Transverse colon (tissue), 3 donors: ENCODE measurements around the gene DENND2A.

Experiments
- POLR2A ChIP-seq: fragments of 450-650 bp; IDR thresholded peaks from one replicate; pipeline ENCODE4 v1.6.1; 2016; ENCODE audit warnings: antibody characterized with exemption, mild to moderate bottlenecking, moderate library complexity
- TF ChIP-seq, protein P1 (sequence below), 5 experiments: fragments of 200-600 bp in 3 of 5; fragments of 450-650 bp in 2 of 5; sonication (generic) in 3 of 5; IDR thresholded peaks; 1 replicate in 2 of 5; 2 replicates in 3 of 5; pipeline ENCODE4 v1.5.1; 2016 to 2017; ENCODE audit warnings: antibody characterized with exemption in 5 of 5, inconsistent platforms in 3 of 5, mild to moderate bottlenecking in 2 of 5, moderate library complexity in 1 of 5

DNA sequence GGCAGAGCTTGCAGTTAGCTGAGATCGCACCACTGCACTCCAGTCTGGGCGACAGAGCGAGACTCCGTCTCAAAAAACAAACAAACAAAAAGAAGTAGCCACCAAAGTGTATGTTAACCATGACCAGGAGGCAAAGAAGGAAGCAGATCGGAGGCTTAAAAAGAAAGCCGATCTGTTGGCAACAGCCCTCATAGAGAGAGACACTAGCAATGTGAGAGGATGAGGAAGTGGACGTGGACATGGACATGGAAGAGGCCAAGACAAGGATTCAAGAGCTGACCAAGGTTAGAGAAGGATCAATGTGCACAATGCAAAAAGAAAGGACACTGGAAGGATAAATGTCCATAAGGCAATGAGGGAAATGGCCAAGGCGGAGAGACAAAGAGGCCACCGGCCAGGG lies 17.3 kb upstream of the DENND2A start:
- TF ChIP-seq, protein P1, sequence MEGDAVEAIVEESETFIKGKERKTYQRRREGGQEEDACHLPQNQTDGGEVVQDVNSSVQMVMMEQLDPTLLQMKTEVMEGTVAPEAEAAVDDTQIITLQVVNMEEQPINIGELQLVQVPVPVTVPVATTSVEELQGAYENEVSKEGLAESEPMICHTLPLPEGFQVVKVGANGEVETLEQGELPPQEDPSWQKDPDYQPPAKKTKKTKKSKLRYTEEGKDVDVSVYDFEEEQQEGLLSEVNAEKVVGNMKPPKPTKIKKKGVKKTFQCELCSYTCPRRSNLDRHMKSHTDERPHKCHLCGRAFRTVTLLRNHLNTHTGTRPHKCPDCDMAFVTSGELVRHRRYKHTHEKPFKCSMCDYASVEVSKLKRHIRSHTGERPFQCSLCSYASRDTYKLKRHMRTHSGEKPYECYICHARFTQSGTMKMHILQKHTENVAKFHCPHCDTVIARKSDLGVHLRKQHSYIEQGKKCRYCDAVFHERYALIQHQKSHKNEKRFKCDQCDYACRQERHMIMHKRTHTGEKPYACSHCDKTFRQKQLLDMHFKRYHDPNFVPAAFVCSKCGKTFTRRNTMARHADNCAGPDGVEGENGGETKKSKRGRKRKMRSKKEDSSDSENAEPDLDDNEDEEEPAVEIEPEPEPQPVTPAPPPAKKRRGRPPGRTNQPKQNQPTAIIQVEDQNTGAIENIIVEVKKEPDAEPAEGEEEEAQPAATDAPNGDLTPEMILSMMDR (IDR thresholded peaks at IDR 0.05) = no peak
- no peak for TF ChIP-seq POLR2A
